Measurements from ENCODE around the gene DENND5B.
"Not testable (repeated sequence)": the region's sequence is repeated elsewhere in the genome, so short reads cannot be mapped to it uniquely, and the experiment has no call there.

The DENND5B gene

GRCh38 chr12:31590642-31591379 is at the start of gene DENND5B:
Gene DENND5B (minus strand): TSS chr12:31591136. CDS start chr12:31590832, 304 bp downstream.
- no peak for FAIRE-seq
- peak; percentile 52 for DNase-seq (ENCODE audit: extremely low spot score, insufficient read length, low read depth)

DNA sequence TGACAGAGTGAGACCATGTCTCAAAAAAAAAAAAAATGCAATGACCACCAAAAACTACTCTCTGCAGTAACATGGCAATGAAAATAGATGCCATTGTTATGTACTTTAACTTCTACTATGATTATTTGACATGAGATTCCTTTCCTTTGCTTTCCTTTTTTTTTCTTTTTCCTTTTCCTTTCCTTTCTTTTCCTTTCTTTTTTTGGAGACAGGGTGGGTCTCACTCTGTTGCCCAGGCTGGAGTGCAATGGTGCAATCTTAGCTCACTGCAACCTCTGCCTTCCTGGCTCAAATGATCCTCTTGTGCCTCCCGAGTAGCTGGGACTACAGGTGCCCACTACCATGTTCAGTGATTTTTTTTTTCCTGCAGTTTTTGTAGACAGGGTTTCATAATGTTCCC is 43.7 kb upstream of the DENND5B start:
- FAIRE-seq (no peak), DNase-seq (ENCODE audit: extremely low spot score, insufficient read length, low read depth) (no peak)

DNA sequence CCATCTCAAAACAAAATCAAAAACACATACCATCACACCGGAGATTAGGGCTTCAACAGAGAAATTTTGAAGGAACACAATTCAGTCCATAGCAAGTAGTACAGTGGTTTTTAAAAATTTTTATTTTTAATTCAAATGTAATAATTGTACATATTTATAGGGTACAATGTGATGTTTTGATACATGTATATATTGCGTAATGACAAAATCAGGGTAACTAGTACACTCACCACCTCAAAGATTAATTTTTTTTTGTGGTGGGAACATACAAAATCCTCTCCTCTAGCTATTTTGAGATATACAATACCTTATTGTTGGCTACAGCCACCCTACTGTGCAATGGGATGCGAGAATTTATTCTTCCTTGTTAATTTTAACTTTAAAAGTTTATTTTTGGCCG is 42.5 kb upstream of the DENND5B start:
- FAIRE-seq (no peak), DNase-seq (ENCODE audit: extremely low spot score, insufficient read length, low read depth) (no peak)

DNA sequence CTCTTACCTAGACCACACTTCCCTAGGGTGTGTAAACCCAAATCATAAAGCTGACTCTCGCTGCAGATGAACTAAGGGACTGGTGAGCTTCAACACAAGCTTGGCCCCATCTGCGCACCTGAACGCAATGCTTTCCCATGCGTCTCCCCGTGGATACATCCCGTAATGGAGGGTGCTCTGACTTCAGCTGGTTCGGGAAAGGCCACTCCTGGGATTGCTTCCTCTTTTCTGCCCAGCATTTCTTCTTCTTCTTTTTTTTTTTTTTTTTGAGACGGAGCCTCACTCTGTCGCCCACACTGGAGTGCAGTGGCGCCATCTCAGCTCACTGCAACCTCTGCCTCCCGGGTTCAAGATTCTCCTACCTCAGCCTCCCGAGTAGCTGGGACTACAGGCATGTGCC is 40.9 kb upstream of the DENND5B start:
- DNase-seq (ENCODE audit: extremely low spot score, insufficient read length, low read depth), result no peak

DNA sequence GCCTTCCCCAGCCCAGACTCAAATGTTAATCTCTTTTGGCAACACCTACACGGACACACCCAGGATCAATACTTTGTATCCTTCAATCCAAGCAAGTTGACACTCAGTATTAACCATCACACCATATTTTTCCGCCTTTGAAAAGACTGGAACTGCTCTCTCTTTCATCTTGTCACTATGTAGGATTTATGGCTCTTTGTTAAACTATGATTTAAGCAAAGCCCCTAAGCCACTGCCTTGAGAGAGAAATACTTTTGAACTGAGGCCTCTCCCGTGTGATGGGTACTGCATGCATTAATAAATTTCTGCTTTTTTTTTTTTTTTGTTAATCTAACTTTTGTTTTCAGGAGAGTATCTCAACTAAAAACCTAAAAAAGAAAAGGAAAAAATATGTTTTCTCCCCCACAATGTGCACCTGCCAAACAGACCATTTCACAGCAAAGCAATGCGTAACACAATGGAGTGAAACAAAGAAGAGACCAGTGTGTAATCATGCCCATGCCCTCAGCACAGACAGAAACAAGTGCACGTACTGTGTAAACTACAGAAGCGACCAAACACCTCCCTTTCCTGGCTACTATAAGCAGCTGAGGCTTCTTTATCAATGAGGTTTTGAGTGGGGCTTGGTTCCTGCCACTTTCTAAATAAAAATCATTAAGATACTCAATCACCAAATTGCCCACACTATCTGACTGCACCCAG is 40.2 kb upstream of the DENND5B start:
- FAIRE-seq (no peak), DNase-seq (ENCODE audit: extremely low spot score, insufficient read length, low read depth) (no peak)

More for the DNA sequence above, 40.9 kb upstream of the DENND5B start:
- no peak for FAIRE-seq

DNA sequence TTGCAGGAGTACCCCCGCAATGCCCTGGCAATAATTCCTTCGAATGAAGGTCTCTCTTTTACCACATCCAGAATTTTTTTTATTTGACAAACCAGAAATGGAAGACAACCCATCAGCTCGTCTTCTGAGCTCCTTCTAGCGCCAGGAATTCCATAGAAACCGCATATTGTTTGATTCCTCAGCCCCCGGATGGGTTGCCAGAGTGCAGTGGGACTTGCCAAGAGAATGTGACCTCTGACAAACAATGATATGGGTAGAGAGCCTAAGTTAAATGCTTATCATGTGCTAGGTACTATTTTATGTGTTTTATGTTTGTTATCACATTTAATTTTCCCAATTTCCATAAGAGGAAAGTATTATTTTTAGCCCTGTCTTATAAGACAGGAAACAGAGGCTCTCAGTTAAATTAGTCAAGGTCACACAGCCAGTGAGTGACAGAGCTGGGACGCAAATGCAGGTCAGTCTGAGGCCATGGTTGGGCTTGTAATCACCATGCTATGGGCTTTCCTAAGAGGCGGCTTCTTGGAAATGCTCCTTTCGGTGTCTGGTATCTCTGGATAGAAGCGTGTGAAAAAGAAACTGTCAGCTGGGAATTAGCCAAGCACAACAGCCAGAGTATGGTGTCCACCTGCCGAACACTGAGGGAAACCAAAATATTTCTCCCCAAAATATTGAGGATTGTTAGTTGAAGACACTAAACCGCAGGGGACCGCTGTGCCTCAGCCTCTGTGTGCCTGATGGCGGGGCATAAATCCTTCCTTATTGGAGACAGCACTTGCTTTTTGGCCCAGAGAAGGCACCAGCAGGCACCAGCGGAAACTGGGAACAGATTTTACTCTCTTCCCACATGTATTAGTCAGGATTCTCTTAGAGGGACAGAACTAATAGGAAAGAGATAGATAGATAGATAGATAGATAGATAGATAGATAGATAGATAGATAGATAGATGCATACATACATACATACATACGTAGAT is 39.1 kb upstream of the DENND5B start:
- DNase-seq (ENCODE audit: extremely low spot score, insufficient read length, low read depth) (no peak), FAIRE-seq (no peak)

DNA sequence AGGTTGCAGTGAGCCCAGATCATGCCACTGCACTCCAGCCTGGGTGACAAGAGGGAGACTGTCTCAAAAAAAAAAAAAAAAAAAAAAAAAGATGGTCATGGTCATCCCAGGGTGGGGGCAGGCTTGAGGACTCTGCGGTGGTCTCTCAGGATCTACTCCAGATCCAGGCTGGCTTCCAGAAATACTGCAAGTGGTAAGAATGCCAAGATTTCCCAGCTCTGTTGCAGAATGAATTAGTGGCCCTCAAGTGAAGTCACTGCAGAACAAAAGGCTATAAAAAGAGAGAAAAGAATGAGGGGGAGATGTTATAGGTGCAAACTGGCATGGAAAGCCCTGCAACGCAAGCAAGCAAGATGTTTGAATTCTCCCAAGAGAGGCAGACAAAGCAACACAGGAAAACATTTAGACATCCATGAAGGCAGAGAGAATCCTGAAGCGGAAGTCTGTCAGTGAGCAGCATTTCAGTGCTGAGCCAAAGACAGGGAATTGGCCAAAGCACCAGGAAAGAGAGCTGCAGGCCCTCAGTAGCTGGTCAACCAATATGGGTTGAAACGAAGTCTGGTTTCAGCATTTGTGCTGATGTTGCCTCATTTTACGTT is 36.6 kb upstream of the DENND5B start:
- DNase-seq (ENCODE audit: extremely low spot score, insufficient read length, low read depth) (no peak), FAIRE-seq (no peak)

- FAIRE-seq (no peak), DNase-seq (ENCODE audit: extremely low spot score, insufficient read length, low read depth) (no peak)
Measured at GRCh38 chr12:31626270-31626995, 35.5 kb upstream of the DENND5B start.

DNA sequence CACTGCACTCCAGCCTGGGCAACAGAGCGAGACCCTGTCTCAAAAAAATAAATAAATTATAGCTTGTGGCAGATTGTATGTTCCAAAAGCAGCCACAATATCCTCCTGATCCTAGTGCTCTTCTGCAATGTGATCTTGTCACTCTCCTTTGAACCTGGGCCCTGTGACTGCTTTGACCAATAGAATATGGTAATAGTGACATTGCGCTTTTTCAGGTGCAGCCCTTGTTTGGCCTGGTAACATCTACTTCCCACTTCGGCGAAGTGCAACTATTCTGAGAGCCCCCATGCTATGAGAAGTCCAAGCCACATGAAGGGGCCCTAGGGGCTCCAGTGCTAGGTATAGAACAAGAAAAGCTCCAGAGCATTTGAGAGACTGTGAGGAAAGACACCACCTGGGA is 31.1 kb upstream of the DENND5B start:
- DNase-seq (ENCODE audit: extremely low spot score, insufficient read length, low read depth), result no peak
- no peak for FAIRE-seq

DNA sequence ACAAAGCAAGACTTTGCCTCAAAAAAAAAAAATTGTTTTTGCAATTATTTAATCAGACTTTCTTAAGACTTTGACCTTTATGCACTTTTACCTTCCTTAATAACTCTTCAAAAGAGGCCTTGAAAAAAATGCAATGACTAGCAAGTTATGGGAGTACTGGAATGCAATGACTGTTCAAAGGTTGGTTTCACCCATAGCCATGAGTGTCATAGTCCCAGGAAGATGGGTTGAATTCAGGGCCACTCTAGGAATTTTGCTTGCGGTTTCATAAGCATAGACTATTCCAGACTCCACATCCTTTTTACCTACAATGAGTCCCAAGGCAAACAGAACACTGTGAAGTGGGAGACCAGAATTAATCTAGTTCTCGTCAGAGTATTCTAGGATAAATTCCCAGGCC is 29.4 kb upstream of the DENND5B start:
- FAIRE-seq (no peak), DNase-seq (ENCODE audit: extremely low spot score, insufficient read length, low read depth) (no peak)

DNA sequence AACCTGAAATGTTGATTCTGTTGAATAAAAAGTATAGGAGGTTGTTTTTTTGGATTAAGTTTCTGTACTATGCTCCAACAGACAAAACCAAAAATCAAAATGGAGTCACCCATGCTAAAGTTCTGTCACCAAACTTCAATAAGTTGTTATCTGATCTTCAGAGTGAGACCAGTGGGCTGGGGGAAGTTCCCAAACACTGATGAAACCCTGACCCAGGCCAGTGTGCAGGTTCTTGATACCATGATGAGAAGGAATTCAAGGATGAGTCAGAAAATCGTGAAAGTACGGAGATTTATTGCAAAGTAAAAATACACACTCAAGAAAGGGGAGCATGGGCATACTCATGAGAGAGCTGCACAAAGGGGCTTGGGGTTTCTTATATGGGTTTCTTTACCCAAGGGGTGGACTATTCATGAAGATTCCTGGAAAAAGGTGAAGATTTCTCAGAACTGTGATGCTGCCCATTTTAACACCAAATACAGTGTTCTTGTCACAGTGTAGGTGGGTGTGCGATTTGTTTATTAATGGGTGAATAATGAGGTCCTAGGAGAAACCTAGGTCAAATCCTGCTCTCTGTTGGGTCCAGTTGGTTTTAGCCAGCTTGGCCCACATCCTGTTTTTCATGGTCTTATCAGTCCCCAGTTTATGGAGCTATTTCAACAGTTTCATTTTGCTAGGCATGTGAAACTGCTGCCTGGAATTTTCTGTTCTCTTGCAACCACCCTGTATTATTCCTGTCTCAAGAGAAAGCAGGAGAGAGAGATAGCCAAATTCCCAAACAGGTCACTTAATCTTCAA is 27.5 kb upstream of the DENND5B start:
- no peak for DNase-seq (ENCODE audit: extremely low spot score, insufficient read length, low read depth)
- FAIRE-seq, result no peak

GRCh38 chr12:31612819-31613218 is 21.9 kb upstream of the DENND5B start:
- FAIRE-seq (no peak), DNase-seq (ENCODE audit: extremely low spot score, insufficient read length, low read depth) (no peak)

DNA sequence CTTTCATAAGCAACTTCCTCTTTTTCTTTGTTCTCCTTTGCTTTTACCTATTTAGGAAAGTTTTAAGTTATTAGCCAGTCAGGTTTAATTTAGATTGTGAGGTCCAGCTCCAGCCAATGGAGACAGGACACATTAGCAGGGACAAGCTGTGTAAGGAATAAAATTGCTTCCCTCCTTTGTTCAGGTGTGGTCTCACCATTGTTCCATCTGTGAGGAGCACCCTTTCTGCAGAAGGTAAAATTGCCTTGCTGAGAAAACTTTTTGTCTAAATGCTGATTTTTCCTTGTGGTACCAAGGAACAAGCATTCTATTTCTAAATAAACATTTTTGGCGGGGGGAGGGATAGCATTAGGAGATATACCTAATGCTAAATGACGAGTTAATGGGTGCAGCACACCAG is 17.4 kb upstream of the DENND5B start:
- DNase-seq (ENCODE audit: extremely low spot score, insufficient read length, low read depth); FAIRE-seq: not testable (repeated sequence)

- DNase-seq (ENCODE audit: extremely low spot score, insufficient read length, low read depth) (no peak), FAIRE-seq (no peak)
Measured at GRCh38 chr12:31605531-31605930, 14.6 kb upstream of the DENND5B start.

DNA sequence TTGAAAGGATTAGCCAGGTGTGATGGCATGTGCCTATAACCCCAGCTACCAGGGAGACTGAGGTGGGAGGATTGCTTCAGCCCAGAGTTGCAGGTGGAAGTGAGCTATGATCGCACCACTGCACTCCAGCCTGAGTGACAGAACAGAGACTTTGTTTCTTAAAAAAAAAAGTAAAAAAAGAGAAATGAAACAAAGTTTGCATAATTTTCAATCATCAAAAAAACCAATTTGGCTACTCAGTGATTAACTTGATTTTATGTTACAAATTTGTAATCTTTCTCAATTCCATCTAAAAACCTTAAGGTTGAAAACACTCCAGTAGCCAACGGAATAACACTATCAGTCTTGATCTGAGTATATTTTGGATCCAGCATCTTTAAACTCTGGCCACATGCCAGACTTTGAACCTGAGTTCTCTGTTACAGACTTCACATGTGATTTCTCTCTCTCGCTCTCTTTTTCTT is 12.6 kb upstream of the DENND5B start:
- peak; percentile 99 for FAIRE-seq
- DNase-seq (ENCODE audit: extremely low spot score, insufficient read length, low read depth), result no peak

DNA sequence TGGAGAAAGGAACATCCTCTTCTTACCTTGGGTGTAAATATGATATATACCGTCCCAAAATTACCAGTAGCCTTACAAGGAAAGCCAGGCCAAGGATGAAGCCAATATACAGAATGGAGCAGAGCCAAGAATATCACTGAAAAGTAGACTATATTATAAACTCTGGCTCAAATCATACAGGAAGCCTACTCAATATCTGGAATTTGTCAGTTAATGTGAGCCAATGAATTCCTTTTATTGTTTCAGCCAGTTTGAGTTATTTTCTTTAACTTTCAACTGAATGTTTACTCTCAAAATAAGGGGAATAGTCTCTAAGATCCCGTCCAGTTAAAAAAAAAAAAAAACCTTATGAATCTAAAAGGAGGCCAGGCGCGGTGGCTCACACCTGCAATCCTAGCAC is 9.8 kb upstream of the DENND5B start:
- no peak for FAIRE-seq
- no peak for DNase-seq (ENCODE audit: extremely low spot score, insufficient read length, low read depth)

- no peak for DNase-seq (ENCODE audit: extremely low spot score, insufficient read length, low read depth)
- peak; percentile 18 for FAIRE-seq
Measured at GRCh38 chr12:31600252-31600651, 9.3 kb upstream of the DENND5B start.

GRCh38 chr12:31599053-31599452 is 8.1 kb upstream of the DENND5B start:
- FAIRE-seq (peak; percentile 84), DNase-seq (ENCODE audit: extremely low spot score, insufficient read length, low read depth) (no peak)

- no peak for DNase-seq (ENCODE audit: extremely low spot score, insufficient read length, low read depth)
- no peak for FAIRE-seq
Measured at GRCh38 chr12:31597066-31597465, 6.1 kb upstream of the DENND5B start.
